Astrocyte (in vitro differentiated cells and primary cell): ENCODE results near the gene ZNF467.

ENCODE experiments used
- CTCF ChIP-seq: IDR thresholded peaks from 2 replicates; pipeline ENCODE4 v1.5.1; 2011; ENCODE audit warnings: low read depth, mild to moderate bottlenecking, inconsistent platforms, low read length, moderate library complexity; ENCODE audit not compliant: insufficient read depth
- EZH2 ChIP-seq: IDR thresholded peaks from 2 replicates; pipeline ENCODE4 v1.6.1; 2012; ENCODE audit warnings: mild to moderate bottlenecking, low read length, inconsistent platforms; ENCODE audit not compliant: insufficient read depth

DNA sequence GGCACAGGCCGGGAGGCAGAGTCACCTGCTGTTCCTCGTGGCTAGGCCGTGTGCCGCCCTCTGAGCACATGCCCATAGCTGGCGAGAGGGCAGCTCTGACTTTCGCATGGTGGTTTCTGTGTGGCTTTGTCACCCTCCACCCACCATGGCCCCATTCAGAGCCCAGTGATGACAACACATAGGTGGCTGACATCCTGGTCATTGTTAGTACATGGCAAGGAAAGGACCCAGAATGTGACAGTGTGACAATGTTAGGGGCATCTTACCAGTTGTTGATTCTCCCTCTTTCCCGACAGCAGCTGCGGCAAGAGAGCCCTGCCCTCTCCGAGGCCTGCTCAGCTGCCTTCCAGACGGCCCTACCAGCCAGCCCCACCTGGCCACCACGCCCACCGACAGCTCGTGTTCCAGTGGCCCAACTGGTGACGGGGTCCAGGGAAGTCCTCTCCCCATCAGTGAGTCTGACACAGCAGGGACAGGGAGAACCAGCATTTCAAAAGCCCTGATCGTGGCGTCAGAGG lies 52.2 kb downstream of the ZNF467 start:
- TF ChIP-seq CTCF = no peak
- TF ChIP-seq EZH2 = no peak
